IMR-90 (cell line): ENCODE measurements around the gene BTBD17.

Experiments used
- BHLHE40 ChIP-seq: fragments of 150-350 bp; IDR thresholded peaks from 2 replicates; pipeline ENCODE4 v1.6.1; 2016; ENCODE audit warnings: mild to moderate bottlenecking, low read depth, low read length
- CEBPB ChIP-seq: IDR thresholded peaks from 2 replicates; pipeline ENCODE4 v1.6.1; 2012; ENCODE audit warnings: low read depth, low read length, improper control_type of control experiment
- CTCF ChIP-seq: conservative IDR thresholded peaks from 2 replicates; pipeline ENCODE4 v1.5.1; 2012; ENCODE audit warnings: mild to moderate bottlenecking, low read depth, low read length, improper control_type of control experiment
- FOS ChIP-seq: fragments of 150-350 bp; IDR thresholded peaks from 2 replicates; pipeline ENCODE4 v1.6.1; 2016; ENCODE audit warnings: low read depth, low read length
- MXI1 ChIP-seq: IDR thresholded peaks from 2 replicates; pipeline ENCODE4 v1.6.1; 2012; ENCODE audit warnings: low read depth, mild to moderate bottlenecking, low read length, moderate library complexity, borderline replicate concordance
- POLR2A ChIP-seq: IDR thresholded peaks from 2 replicates; pipeline ENCODE4 v1.6.1; 2012; ENCODE audit warnings: mild to moderate bottlenecking, low read depth, low read length
- RAD21 ChIP-seq: IDR thresholded peaks from 2 replicates; pipeline ENCODE4 v1.6.1; 2012; ENCODE audit warnings: low read length, improper control_type of control experiment
- RFX5 ChIP-seq: IDR thresholded peaks from 2 replicates; pipeline ENCODE4 v1.8.0; 2012; ENCODE audit warnings: low read depth, mild to moderate bottlenecking, low read length, moderate library complexity
- SMC3 ChIP-seq: fragments of 150-350 bp; IDR thresholded peaks from 2 replicates; pipeline ENCODE4 v1.6.1; 2016; ENCODE audit warnings: low read depth, mild to moderate bottlenecking, antibody characterized with exemption, low read length, moderate library complexity

- TF ChIP-seq POLR2A = no peak
- no peak for TF ChIP-seq RAD21
- TF ChIP-seq BHLHE40 = no peak
- no peak for TF ChIP-seq SMC3
- no peak for TF ChIP-seq CEBPB
- TF ChIP-seq CTCF = no peak
- no peak for TF ChIP-seq MXI1
- no peak for TF ChIP-seq FOS
- TF ChIP-seq RFX5 = no peak
These were observed 804 bp downstream of the BTBD17 start for GRCh38 chr17:74360899-74361229.
